Esophagus squamous epithelium (tissue), 5 donors: ENCODE results near the gene TFDP2. TPM values are rescaled to one million over a fixed set of nuclear protein-coding genes. Genes with fewer than 3 reads are reported as not detected.

Experiments used
- DNase-seq: peaks from one replicate; lab custom pipeline; 2025; lab: John Stamatoyannopoulos, UW
- H3K27ac ChIP-seq, 4 donors: fragments of 200-600 bp; sonication (generic); one replicate each; pipeline ENCODE4 v1.5.1; 2016 to 2019; ENCODE audit warnings: mild to moderate bottlenecking in 1 of 4
- H3K27me3 ChIP-seq, 4 donors: fragments of 200-600 bp; sonication (generic); 1 replicate in 3 of 4; 2 replicates in 1 of 4; pipeline versions ENCODE4 v1.5.1 to v1.6.0; 2017 to 2021; ENCODE audit warnings: antibody characterized with exemption in 1 of 4
- H3K36me3 ChIP-seq, 3 donors: fragments of 200-600 bp; sonication (generic); one replicate each; pipeline ENCODE4 v1.5.1; 2016 to 2019
- H3K4me1 ChIP-seq, 3 donors: fragments of 200-600 bp; sonication (generic); one replicate each; pipeline ENCODE4 v1.5.1; 2017 to 2019
- H3K4me3 ChIP-seq, 4 donors: fragments of 200-600 bp; sonication (generic); 1 replicate in 3 of 4; 2 replicates in 1 of 4; pipeline ENCODE4 v1.5.1; 2016 to 2019; ENCODE audit warnings: mild to moderate bottlenecking in 2 of 4, moderate library complexity in 1 of 4
- H3K9me3 ChIP-seq, 3 donors: fragments of 200-600 bp; sonication (generic); one replicate each; pipeline ENCODE4 v1.5.1; 2016 to 2019
- CTCF ChIP-seq, 6 experiments: fragments of 450-650 bp in 4 of 6; fragments of 200-600 bp in 2 of 6; sonication (generic) in 2 of 6; IDR thresholded peaks; one replicate each; pipeline ENCODE4 v1.5.1; 2016 to 2019; ENCODE audit warnings: antibody characterized with exemption in 6 of 6, mild to moderate bottlenecking in 4 of 6, moderate library complexity in 4 of 6
- POLR2A ChIP-seq, 4 donors: fragments of 450-650 bp; IDR thresholded peaks; one replicate each; pipeline ENCODE4 v1.6.1; 2017; ENCODE audit warnings: antibody characterized with exemption in 4 of 4, mild to moderate bottlenecking in 4 of 4, moderate library complexity in 3 of 4
- WGBS, 2 donors: methylation state at CpG; one replicate each; pipeline ENCODE4 v1.1.5; 2018; 5-methylcytosine and 5-hydroxymethylcytosine counted together
- intact Hi-C: fragments of 100-400 bp; cut with DNase I; formaldehyde crosslinking; loops from one replicate; pipeline ENCODE4 v1.15.0; 2022
- total RNA-seq, 4 donors: library from RNA; depleted of rRNA; stranded (reverse); fragments of >200 nt; gene quantifications; one replicate each; pipeline ENCODE4 v1.1.0, GENCODE V29; 2016
- donor health status: DM: yes; HTN: yes; CAD: no.

TFDP2 gene
- total RNA-seq, 4 donors from 2014 or later: 13.1 to 37.6 (median 18.6) TPM

GRCh38 chr3:142035308-142035922 is 113.9 kb downstream of the TFDP2 start:
- Histone ChIP-seq H3K36me3 (no peaks in the 10 kb centered on the region), H3K4me3 (no peak overlapping the region), H3K27me3 (no peaks in the 10 kb centered on the region), H3K4me1 (no peaks in the 10 kb centered on the region), H3K27ac (no peak overlapping the region), H3K9me3 (no peaks in the 10 kb centered on the region)
- TF ChIP-seq POLR2A (IDR thresholded peaks at IDR 0.05) (no peak), CTCF (IDR thresholded peaks at IDR 0.05) (no peak)
- intact Hi-C loops: no loop called here
- 88 to 98% methylated on average over 3 of the region's 3 CpGs for WGBS, 2 donors
- no peak for DNase-seq

- peaks cover 0 to 11% (median 4%) of the 10 kb centered on the region in 3 donors for H3K4me1 ChIP-seq
- no peaks in the 10 kb centered on the region for H3K27me3 ChIP-seq
- intact Hi-C loops: no loop called here
- DNase-seq: no peak
- no peaks in the 10 kb centered on the region for H3K9me3 ChIP-seq
- no peak overlapping the region for H3K27ac ChIP-seq
- H3K36me3 ChIP-seq: no peaks in the 10 kb centered on the region
- 94 to 97% methylated on average over 4 of the region's 4 CpGs for whole genome bisulfite sequencing, 2 donors
- H3K4me3 ChIP-seq: no peak overlapping the region
- no peak for TF ChIP-seq POLR2A (IDR thresholded peaks at IDR 0.05)
- TF ChIP-seq CTCF (IDR thresholded peaks at IDR 0.05): no peak
Measured at GRCh38 chr3:142033292-142033691, 116.1 kb downstream of the TFDP2 start.

GRCh38 chr3:142031575-142031974 is 117.8 kb downstream of the TFDP2 start:
- no peaks in the 10 kb centered on the region for H3K27me3 ChIP-seq
- H3K4me1 ChIP-seq: peaks cover 4 to 27% (median 8%) of the 10 kb centered on the region in 3 donors
- H3K36me3 ChIP-seq: no peaks in the 10 kb centered on the region
- intact Hi-C loops: no loop called here
- no peak overlapping the region for H3K4me3 ChIP-seq
- DNase-seq: no peak
- no peak for TF ChIP-seq CTCF (IDR thresholded peaks at IDR 0.05)
- TF ChIP-seq POLR2A (IDR thresholded peaks at IDR 0.05): no peak
- no peaks in the 10 kb centered on the region for H3K9me3 ChIP-seq
- H3K27ac ChIP-seq: no peak overlapping the region

GRCh38 chr3:142029791-142030190 is 119.6 kb downstream of the TFDP2 start:
- intact Hi-C loops: no loop called here
- Histone ChIP-seq H3K9me3 (no peaks in the 10 kb centered on the region), H3K4me1 (peaks cover 4 to 27% (median 8%) of the 10 kb centered on the region in 3 donors), H3K36me3 (no peaks in the 10 kb centered on the region), H3K4me3 (no peak overlapping the region), H3K27ac (no peak overlapping the region), H3K27me3 (no peaks in the 10 kb centered on the region)
- TF ChIP-seq CTCF (IDR thresholded peaks at IDR 0.05): no peak
- no peak for TF ChIP-seq POLR2A (IDR thresholded peaks at IDR 0.05)
- no peak for DNase-seq
- 80 to 86% methylated on average over 5 of the region's 5 CpGs for WGBS, 2 donors

- Histone ChIP-seq H3K27me3 (no peaks in the 10 kb centered on the region), H3K9me3 (no peaks in the 10 kb centered on the region), H3K27ac (no peak overlapping the region), H3K36me3 (no peaks in the 10 kb centered on the region), H3K4me3 (no peak overlapping the region), H3K4me1 (peaks cover 4 to 27% (median 8%) of the 10 kb centered on the region in 3 donors)
- 23 to 29% methylated on average over 3 of the region's 3 CpGs for WGBS, 2 donors
- TF ChIP-seq POLR2A (IDR thresholded peaks at IDR 0.05) (no peak), CTCF (IDR thresholded peaks at IDR 0.05) (no peak)
- intact Hi-C loops: no loop called here
- DNase-seq: no peak
Measured at GRCh38 chr3:142029052-142029642, 120.2 kb downstream of the TFDP2 start.
